Cardiac fibroblast (primary cell): ENCODE measurements around the gene RAE1.

ENCODE experiments used
- DNase-seq, 2 donors: peaks; one replicate each; pipeline versions ENCODE4 v3.0.0 to v3.0.0-alpha.2; 2010; ENCODE audit warnings: low read depth in 2 of 2
- H3K4me3 ChIP-seq, 2 donors: replicated peaks in 1 of 2; 1 replicate in 1 of 2; 2 replicates in 1 of 2; pipeline ENCODE4 v1.5.1; 2011; ENCODE audit warnings: low read depth in 2 of 2, low read length in 2 of 2, mild to moderate bottlenecking in 2 of 2, moderate library complexity in 1 of 2
- CTCF ChIP-seq: IDR thresholded peaks from one replicate; pipeline ENCODE4 v1.5.1; 2011; ENCODE audit warnings: low read depth, mild to moderate bottlenecking, low read length, inconsistent platforms

Gene RAE1

GRCh38 chr20:57383447-57384347, 32.6 kb downstream of the RAE1 start:
- H3K4me3 ChIP-seq, result no peak overlapping the region
- DNase-seq, result no peak
- no peak for TF ChIP-seq CTCF

GRCh38 chr20:57384486-57384885, 33.4 kb downstream of the RAE1 start:
- no peak overlapping the region for H3K4me3 ChIP-seq
- TF ChIP-seq CTCF, result no peak
- no peak for DNase-seq

- TF ChIP-seq CTCF, result no peak
- H3K4me3 ChIP-seq, result no peak overlapping the region
- no peak for DNase-seq
These were observed 34.1 kb downstream of the RAE1 start for GRCh38 chr20:57384953-57385761.

GRCh38 chr20:57385940-57386339, 34.9 kb downstream of the RAE1 start:
- DNase-seq, result no peak
- TF ChIP-seq CTCF, result no peak
- no peak overlapping the region for H3K4me3 ChIP-seq

- no peak for DNase-seq
- TF ChIP-seq CTCF, result no peak
These were observed 35.7 kb downstream of the RAE1 start for GRCh38 chr20:57386762-57387161.

GRCh38 chr20:57387463-57387862, 36.4 kb downstream of the RAE1 start:
- no peak overlapping the region for H3K4me3 ChIP-seq
- no peak for TF ChIP-seq CTCF
- no peak for DNase-seq

More at GRCh38 chr20:57386762-57387161, 35.7 kb downstream of the RAE1 start:
- H3K4me3 ChIP-seq, result no peak overlapping the region
